ENCODE results near the gene MAPK14.

DNA sequence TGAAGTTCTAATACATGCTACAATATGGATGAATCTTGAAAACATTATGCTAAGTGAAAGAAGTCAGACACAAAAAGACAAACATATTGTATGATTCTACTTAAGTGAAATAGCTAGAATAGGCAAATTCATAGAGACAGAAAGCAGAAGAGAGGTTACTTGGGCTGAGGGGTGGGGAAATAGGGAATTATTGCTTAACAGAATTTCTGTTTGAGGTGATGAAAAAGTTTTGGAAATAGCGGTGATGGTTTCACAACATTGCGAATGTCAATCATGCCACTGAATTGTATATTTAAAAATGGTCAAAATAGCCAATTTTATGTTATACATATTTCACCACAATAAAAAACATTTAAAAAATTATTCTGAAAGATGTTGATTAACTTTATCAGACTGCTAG, 9.3 kb upstream of the MAPK14 start:
- TF ChIP-seq CTCF (IDR thresholded peaks at IDR 0.05) (no peak), POLR2A (IDR thresholded peaks at IDR 0.05) (no peak)
